Effector memory CD4-positive, alpha-beta T cell (primary cell): ENCODE results near the gene RRP8.

Experiments
- DNase-seq, 3 donors: peaks; one replicate each; pipeline ENCODE4 v3.0.0-alpha.2; 2020
- H3K27ac ChIP-seq: 2 replicates; pipeline ENCODE4 v1.7.0; 2013; ENCODE audit warnings: mild to moderate bottlenecking, low read length, moderate library complexity; ENCODE audit not compliant: insufficient read depth, poor library complexity, severe bottlenecking
- H3K27me3 ChIP-seq: replicated peaks from 2 replicates; pipeline ENCODE4 v1.7.0; 2013; ENCODE audit warnings: mild to moderate bottlenecking, low read length; ENCODE audit not compliant: insufficient read depth, control insufficient read depth, poor library complexity, severe bottlenecking
- H3K36me3 ChIP-seq: 2 replicates; pipeline ENCODE4 v1.7.0; 2013; ENCODE audit warnings: mild to moderate bottlenecking, low read length, moderate library complexity; ENCODE audit not compliant: control insufficient read depth, insufficient read depth
- H3K4me1 ChIP-seq: 2 replicates; pipeline ENCODE4 v1.7.0; 2013; ENCODE audit warnings: low read length, mild to moderate bottlenecking; ENCODE audit not compliant: control insufficient read depth, insufficient read depth, poor library complexity, severe bottlenecking
- H3K4me3 ChIP-seq: 2 replicates; pipeline ENCODE4 v1.7.0; 2013; ENCODE audit warnings: low read length, low read depth, mild to moderate bottlenecking; ENCODE audit not compliant: insufficient read depth, poor library complexity, severe bottlenecking
- H3K9me3 ChIP-seq: 2 replicates; pipeline ENCODE4 v1.7.0; 2013; ENCODE audit warnings: mild to moderate bottlenecking, low read length, moderate library complexity; ENCODE audit not compliant: control insufficient read depth

The RRP8 gene

DNA sequence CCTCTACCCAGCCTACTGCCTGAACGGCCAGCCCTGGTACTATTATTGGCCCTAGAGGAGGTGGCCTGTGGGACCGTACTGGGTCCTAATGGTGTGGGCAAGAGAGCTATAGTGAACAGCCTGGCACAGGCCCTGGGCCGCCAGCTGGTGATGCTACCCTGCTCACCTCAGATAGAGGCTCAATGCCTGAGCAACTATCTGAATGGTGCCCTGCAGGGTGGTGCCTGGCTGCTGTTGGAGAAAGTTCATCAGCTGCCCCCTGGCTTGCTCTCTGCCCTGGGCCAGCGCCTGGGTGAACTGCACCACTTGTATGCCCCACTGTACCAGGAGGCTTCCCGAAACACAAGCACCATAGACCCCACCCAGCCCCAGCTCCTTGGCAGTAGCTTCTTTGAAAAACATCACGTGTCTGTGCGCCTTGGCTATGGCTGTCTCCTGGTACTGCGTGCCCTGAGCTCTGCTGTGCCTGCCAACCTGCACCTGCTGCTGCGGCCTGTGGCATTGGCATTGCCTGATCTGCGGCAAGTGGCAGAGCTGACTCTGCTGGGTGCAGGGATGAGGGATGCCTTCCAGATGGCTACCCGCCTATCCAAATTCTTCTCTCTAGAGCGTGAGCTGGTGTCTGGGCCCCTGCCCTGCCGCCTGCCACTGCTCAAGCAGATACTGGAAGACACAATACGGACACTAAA is 57.4 kb downstream of the RRP8 start:
- peaks cover 7% of the 10 kb centered on the region for H3K4me1 ChIP-seq
- H3K36me3 ChIP-seq: no peaks in the 10 kb centered on the region
- H3K4me3 ChIP-seq: no peak overlapping the region
- H3K27me3 ChIP-seq: no peaks in the 10 kb centered on the region
- no peaks in the 10 kb centered on the region for H3K9me3 ChIP-seq
- no peak for DNase-seq
- H3K27ac ChIP-seq: no peak overlapping the region
